ENCODE data around the gene RAF1.

DNA sequence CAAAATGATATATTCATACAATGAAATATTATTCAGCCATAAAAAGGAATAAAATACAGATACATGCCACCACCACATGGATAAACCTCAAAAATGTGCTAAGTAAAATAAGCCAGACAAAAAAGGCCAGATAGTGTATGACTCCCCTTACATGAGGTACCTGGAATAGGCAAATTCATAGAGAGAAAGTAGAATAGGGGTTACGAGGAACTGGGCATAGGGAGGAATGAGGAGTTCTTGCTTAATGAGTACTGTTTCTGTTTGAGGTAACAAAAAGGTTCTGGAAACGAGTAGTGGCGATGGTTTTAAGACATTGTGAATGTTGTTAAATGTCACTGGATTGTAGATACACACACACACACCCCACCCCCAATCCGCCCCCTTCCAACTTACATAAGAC, 8.2 kb downstream of the RAF1 start:
- TF ChIP-seq POLR2AphosphoS5 (IDR thresholded peaks at IDR 0.05; ENCODE audit: low read depth, low read length) (no peak), TAF1 (IDR thresholded peaks at IDR 0.05; ENCODE audit: borderline replicate concordance, insufficient read depth, low read length) (no peak), REST (IDR thresholded peaks at IDR 0.05; ENCODE audit: insufficient read depth in 1 of 2, low read depth in 2 of 2, low read length in 2 of 2) (no peak), SIN3A (IDR thresholded peaks at IDR 0.05; ENCODE audit: borderline replicate concordance, insufficient read depth, low read length) (no peak)
